Spleen (tissue), 7 donors: ENCODE data around the gene EFHD2.
"Not testable (repeated sequence)": the region's sequence is repeated elsewhere in the genome, so short reads cannot be mapped to it uniquely, and the experiment has no call there.

Experiments used
- CTCF ChIP-seq, 11 experiments: fragments of 200-600 bp in 7 of 11; fragments of 450-650 bp in 4 of 11; sonication (generic) in 4 of 11; IDR thresholded peaks in 8 of 11; conservative IDR thresholded peaks in 3 of 11; 1 replicate in 7 of 11; 2 replicates in 4 of 11; pipeline versions ENCODE4 v1.4.0 to v1.8.0; 2016 to 2021; ENCODE audit warnings: antibody characterized with exemption in 11 of 11, inconsistent platforms in 4 of 11, mild to moderate bottlenecking in 1 of 11
- POLR2AphosphoS5 ChIP-seq, 3 donors: sonication (generic); formaldehyde crosslinking; IDR thresholded peaks; one replicate each; pipeline ENCODE4 v1.5.1; 2017; ENCODE audit warnings: antibody characterized with exemption in 3 of 3
- donor health status: DM: no; HTN: no; CAD: no; lungs with moderate emphysema.
- donor health status: DM: no; HTN: no; CAD: no.
- donor health status: DM: no; HTN: no; CAD: no.

DNA sequence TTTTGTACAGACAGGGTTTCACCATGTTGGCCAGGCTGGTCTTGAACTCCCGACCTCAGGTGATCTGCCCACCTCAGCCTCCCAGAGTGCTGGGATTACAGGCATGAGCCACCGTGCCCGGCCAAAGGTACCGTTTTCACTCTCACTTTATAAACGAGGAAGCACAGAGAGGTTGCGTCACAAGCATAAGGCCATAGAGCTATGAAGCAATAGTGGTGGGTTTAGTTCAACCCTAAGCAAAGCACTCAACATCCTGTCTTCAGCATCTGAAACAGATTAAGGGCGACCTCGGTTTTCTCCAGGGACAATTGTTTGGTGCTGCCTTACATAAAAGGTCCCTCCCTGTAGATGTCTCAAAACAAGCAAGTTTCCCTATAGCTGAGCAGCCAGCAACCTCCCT lies 25.1 kb downstream of the EFHD2 start:
- not testable (repeated sequence) for TF ChIP-seq CTCF (IDR thresholded peaks at IDR 0.05 in 8 of 11, conservative IDR thresholded peaks at IDR 0.05 in 3 of 11)
- peak in 2 of 3 donors; percentile 11 to 29 for TF ChIP-seq POLR2AphosphoS5 (IDR thresholded peaks at IDR 0.05)
